ENCODE results near the gene RPL11. TPM values are rescaled to one million over a fixed set of nuclear protein-coding genes. Genes with fewer than 3 reads are reported as not detected.
"Not testable (repeated sequence)": the region's sequence is repeated elsewhere in the genome, so short reads cannot be mapped to it uniquely, and the experiment has no call there.

Gene RPL11
- total RNA-seq, 1 donor from 2014 or later: 1,023 TPM

DNA sequence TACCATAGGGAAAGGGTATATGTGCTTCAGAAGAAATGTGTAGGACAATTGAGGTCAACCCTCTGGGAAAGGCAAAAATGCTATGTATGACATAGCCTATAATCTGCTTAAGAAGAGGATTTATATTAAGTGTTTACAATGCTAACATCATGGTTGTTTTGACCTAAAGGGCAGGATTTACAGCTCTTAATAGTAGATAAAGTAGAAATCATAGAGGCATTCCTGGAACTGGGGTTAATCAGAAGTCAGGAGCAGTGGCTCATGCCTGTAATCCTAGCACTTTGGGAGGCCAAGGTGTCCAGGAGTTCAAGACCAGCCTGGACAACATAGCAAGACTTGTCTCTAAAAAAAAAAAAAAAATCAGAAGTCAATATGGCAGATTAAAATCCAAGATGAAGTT lies 8.7 kb upstream of the RPL11 start:
- no peak for FAIRE-seq
- no peak for DNase-seq (ENCODE audit: low spot score in 2 of 2)

DNA sequence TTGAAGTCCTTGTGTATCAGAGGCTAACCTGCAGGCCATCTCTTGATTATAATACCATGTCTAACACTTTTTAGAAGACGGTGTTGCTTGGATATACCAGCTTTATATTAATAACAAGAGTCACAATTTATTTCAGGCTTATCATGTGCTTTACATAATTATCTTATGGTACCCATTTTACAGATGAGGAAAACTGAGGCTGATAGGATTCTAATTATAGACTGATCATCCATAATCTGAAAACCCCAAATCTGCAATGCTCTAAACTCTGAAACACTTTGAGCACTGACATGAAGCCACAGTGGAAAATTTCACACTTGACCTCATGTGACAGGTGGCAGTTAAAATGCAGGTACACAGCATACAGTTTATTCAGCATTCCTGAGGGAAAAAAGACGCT lies 7.2 kb upstream of the RPL11 start:
- no peak for FAIRE-seq
- DNase-seq (ENCODE audit: low spot score in 2 of 2): no peak

DNA sequence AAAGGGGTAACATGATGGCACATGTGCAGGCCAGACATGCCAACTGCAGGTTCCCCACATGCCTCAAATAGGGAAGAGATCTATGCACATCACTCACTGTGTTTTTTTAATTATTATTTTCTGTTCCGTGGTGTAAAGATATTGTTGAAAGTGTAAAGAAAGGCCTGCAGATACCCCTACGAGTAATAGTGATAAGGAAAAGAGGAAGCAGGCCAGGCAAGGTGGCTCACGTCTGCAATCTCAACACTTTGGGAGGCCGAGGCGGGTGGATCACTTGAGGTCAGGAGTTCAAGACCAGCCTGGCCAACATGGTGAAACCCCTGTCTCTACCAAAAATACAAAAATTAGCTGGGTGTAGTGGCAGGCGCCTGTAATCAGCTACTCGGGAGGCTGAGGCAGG lies 6.4 kb upstream of the RPL11 start:
- not testable (repeated sequence) for FAIRE-seq; DNase-seq (ENCODE audit: low spot score in 2 of 2)

DNA sequence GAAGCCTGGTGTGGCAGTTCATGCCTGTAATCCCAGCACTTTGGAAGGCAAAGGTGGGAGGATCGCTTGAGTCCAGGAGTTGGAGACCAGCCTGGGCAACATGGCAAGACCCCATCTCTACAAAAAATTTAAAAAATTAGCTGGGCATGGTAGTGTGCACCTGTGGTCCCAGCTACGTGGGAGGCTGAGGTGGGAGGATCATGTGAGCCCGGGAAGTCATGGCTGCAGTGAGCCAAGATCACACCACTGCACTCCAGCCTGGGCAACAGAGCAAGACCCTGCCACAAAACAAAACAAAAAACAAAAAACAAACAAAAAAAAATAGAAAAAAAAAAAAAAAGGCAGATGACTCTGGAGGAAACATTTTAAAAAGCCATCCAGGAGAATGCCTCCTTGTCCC lies 3.9 kb upstream of the RPL11 start:
- FAIRE-seq; DNase-seq (ENCODE audit: low spot score in 2 of 2): not testable (repeated sequence)

GRCh38 chr1:23688281-23688680 lies 3.3 kb upstream of the RPL11 start:
- not testable (repeated sequence) for FAIRE-seq; DNase-seq (ENCODE audit: low spot score in 2 of 2)

- FAIRE-seq: no peak
- no peak for DNase-seq (ENCODE audit: low spot score in 2 of 2)
Measured at GRCh38 chr1:23692308-23692871, 784 bp downstream of the RPL11 start.

DNA sequence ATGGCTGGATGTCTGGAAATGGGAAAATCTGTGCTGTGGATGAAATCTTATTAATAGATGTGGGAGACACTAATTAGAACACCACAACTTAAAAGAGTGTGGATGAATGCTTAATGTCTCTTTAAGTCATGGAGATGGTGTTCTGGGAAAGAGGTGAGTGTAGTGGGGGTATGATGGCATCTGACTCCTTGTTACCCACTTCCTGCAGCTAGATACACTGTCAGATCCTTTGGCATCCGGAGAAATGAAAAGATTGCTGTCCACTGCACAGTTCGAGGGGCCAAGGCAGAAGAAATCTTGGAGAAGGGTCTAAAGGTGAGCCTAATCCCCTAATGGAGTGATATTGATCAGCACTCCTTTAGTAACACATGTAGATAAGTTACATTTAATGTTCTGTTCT lies 2.0 kb downstream of the RPL11 start:
- DNase-seq (ENCODE audit: low spot score in 2 of 2) (no peak), FAIRE-seq (no peak)

DNA sequence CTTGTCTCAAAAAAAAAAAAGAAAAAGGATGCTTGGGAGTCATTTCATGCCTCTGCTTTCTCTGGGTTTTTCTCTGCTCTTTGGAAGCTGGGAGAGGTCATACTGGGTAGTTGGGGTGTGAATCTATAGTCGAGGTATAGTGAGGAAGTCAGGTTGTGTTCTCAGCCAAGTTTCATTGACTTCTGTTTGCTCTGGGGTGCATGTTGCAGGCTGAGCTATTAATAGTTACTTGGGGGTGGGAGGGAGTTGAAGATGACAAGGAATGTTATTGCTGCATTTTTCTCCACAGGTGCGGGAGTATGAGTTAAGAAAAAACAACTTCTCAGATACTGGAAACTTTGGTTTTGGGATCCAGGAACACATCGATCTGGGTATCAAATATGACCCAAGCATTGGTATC lies 2.8 kb downstream of the RPL11 start:
- no peak for FAIRE-seq
- DNase-seq (ENCODE audit: low spot score in 2 of 2): no peak

- no peak for FAIRE-seq
Measured at GRCh38 chr1:23695667-23696066, 4.1 kb downstream of the RPL11 start.

GRCh38 chr1:23696335-23696989 lies 4.9 kb downstream of the RPL11 start:
- FAIRE-seq: no peak

More at GRCh38 chr1:23695667-23696066, 4.1 kb downstream of the RPL11 start:
- no peak for DNase-seq (ENCODE audit: low spot score in 2 of 2)

DNA sequence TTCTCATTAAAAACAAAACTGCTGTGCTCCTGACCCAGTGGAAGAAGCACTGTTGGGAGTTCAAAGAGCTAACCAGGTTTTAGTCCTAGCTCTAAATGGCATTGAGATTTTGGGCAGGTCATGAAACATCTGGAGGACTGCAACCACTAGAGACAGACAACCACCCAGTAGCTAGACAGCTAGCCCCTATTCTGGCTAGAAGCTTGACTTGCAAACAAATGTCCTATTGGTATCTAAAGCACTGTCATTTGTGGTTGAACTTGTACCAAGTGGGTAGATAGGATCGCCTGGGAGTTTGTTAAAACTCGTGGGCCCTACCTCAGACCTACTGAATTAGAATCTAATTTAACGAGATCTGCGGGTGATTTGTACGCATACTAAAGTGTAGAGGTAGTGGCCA lies 6.9 kb downstream of the RPL11 start:
- DNase-seq (ENCODE audit: low spot score in 2 of 2): no peak
- no peak for FAIRE-seq

More at GRCh38 chr1:23696335-23696989, 4.9 kb downstream of the RPL11 start:
- DNase-seq (ENCODE audit: low spot score in 2 of 2): no peak

- no peak for FAIRE-seq
- DNase-seq (ENCODE audit: low spot score in 2 of 2): no peak
Measured at GRCh38 chr1:23699280-23700179, 7.9 kb downstream of the RPL11 start.

GRCh38 chr1:23701310-23701709 lies 9.7 kb downstream of the RPL11 start:
- FAIRE-seq: no peak
- no peak for DNase-seq (ENCODE audit: low spot score in 2 of 2)

- no peak for FAIRE-seq
- no peak for DNase-seq (ENCODE audit: low spot score in 2 of 2)
Measured at GRCh38 chr1:23701996-23702395, 10.4 kb downstream of the RPL11 start.

- FAIRE-seq: no peak
- DNase-seq (ENCODE audit: low spot score in 2 of 2): no peak
Measured at GRCh38 chr1:23704834-23705495, 13.4 kb downstream of the RPL11 start.

- DNase-seq (ENCODE audit: low spot score in 2 of 2) (no peak), FAIRE-seq (no peak)
Measured at GRCh38 chr1:23709229-23709628, 17.6 kb downstream of the RPL11 start.

- DNase-seq (ENCODE audit: low spot score in 2 of 2) (no peak), FAIRE-seq (no peak)
Measured at GRCh38 chr1:23718482-23718881, 26.9 kb downstream of the RPL11 start.

GRCh38 chr1:23719162-23719820 lies 27.7 kb downstream of the RPL11 start:
- FAIRE-seq (no peak), DNase-seq (ENCODE audit: low spot score in 2 of 2) (no peak)

GRCh38 chr1:23720256-23720995 lies 28.8 kb downstream of the RPL11 start:
- FAIRE-seq: no peak

DNA sequence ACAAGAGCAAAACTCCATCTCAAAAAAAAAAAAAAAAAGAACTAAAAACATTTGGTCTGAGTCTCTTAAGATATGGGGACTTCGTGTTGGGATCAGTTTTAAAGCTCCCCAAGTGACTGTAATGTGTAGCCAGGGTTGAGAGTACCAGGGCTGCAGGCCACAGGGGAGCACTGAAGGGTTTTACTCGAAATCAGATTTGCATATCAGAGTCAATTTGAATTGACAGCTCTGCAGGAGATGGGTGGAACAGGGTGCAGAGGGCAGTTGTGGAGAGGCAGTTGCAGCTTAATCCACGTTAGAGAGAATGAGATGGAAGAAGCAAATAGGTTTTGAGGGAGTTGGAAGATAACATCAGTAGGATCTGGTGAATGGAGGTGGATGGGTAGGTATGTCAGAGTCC lies 31.0 kb downstream of the RPL11 start:
- FAIRE-seq (no peak), DNase-seq (ENCODE audit: low spot score in 2 of 2) (no peak)

More at GRCh38 chr1:23720256-23720995, 28.8 kb downstream of the RPL11 start:
- DNase-seq (ENCODE audit: low spot score in 2 of 2): no peak

All from frontal cortex (tissue), 4 donors.